Ramos (cell line): ENCODE results near the gene GNB1L.

Source experiments
- in situ Hi-C: fragments of 300-500 bp; cut with MboI; formaldehyde crosslinking; loops from one replicate; pipeline ENCODE4 v1.14.3; 2022; ENCODE audit warnings: low sequenced_read_pairs; ENCODE audit not compliant: unreplicated experiment

Gene GNB1L

GRCh38 chr22:19831016-19831415 lies 23.7 kb downstream of the GNB1L start:
- in situ Hi-C loops, result no loop called here

GRCh38 chr22:19828035-19828401 lies 26.7 kb downstream of the GNB1L start:
- in situ Hi-C loops, result no loop called here

GRCh38 chr22:19827341-19828034 lies 27.2 kb downstream of the GNB1L start:
- in situ Hi-C loops, result no loop called here

DNA sequence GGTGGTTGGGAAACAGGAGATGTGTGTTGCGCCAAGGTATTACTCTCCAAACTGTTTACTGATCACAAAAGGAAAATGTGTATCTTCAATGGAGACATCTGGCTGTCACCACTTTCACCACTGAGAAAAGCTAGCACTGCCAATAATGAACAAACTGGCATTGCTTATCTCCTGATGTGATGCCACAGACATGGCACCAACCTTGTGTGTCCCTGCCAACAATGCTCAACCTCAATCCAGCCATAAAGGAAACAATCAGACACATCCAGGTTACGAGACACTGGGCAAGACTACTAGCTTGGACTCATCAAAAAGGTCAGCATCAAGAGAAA lies 28.1 kb downstream of the GNB1L start:
- in situ Hi-C loops, result no loop called here

DNA sequence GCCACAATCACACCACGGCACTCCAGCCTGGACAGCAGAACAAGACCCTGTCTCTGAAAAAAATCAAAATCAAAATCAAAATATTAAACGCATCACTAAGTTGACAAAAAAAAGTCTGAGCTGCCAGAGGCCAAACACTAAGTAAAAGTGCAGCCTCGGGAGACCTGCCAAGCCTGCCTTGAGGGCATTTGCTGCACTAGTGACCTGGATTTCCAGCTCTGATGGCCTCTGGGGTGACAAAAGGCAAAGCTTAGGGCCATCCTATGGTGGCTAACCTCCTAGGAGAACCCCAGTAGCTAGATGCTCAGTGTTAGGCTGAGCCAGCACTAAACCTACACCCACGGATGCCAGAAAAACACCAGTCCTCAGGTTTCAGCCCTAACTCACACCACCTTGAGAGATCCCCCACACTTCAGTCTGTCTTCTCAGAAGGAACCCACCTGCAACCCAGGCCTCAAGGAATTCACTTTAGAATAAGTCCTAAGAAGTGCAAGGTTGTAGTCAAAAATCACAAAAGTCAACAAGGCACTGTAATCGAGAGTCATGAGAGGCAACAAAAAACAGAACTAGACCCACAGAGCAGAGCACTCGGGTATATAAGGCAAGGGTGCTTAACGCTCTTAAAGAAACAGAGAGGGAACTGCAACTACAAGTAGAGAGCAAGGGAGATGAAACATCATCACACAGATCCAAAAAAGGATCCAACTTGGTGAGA lies 28.6 kb downstream of the GNB1L start:
- in situ Hi-C loops, result no loop called here

- in situ Hi-C loops, result no loop called here
These were observed 29.7 kb downstream of the GNB1L start for GRCh38 chr22:19824926-19825339.

- in situ Hi-C loops, result no loop called here
These were observed 30.3 kb downstream of the GNB1L start for GRCh38 chr22:19824212-19824925.

- in situ Hi-C loops, result no loop called here
These were observed 30.8 kb downstream of the GNB1L start for GRCh38 chr22:19823902-19824211.

GRCh38 chr22:19823191-19823901 lies 31.3 kb downstream of the GNB1L start:
- in situ Hi-C loops, result no loop called here

DNA sequence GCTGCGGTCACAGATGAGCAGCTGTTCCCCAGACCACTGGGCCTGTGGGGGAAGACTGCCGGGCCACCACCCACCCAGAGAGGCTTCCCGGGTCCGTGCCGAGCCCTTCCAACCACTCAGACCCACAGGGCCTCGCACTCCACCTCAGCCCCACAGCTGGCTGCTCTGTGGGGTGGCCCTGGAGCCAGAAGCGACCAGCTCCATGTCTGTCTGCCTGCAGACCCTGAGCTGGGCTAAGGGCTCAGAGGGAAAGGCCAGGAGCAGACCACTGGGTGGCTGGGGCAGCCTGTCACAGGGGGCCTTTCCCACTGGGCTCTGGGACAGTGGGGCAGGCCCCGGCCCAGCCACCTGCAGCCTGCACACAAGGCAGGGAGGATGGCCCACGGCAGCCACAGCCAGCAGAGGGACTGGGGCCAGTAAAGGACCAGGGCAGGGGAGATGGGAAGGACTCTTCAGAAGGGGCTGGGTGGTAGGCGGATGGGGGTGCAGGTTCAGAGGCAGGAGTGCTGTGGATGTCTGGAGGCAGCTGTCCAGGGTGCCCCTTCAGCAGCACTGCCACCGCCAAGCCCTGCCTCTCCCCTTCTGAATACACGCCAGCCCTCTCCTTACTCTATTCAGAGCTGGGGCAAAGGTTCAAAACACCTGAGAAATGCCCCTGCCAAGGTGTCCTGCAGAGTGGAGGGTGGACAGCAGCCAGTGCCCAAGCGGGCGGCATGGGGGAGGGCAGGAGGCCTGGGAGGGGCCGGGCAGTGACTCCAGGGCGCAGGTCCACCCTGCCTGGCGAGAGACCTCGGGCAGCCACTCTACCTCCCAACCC lies 32.2 kb downstream of the GNB1L start:
- in situ Hi-C loops, result no loop called here

GRCh38 chr22:19821523-19822300 lies 33.0 kb downstream of the GNB1L start:
- in situ Hi-C loops, result no loop called here

DNA sequence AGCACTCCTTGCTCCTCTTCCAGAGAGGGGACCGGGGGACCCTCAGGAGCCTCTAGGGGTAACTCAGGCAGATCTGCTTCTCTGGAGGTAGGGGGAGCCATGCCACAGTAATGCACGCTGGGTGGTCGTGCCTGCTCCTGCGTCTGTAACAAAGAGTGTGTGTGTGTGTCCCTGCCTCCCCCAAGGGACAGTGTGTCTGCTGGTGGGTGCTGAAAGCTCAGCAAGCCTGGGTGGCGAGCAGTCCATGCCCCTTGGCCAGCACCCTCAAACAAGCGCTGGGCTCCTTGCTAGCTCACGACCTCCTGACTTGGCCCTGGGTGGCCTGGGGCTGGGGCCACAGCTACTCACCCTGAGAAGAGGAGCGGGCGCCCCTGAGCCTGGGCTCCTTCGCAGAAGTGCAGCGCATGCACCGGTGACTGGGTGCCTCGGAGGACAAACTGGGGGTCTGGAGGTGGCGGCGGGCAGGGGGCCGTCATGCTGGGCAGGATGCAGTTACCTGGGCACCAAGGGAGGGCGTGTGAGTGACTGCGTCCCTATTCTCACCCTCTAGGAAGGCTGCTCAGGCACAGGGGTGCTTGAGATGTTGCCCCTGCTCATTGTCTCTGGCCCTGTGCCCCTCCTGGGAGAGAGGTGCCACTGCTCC lies 33.7 kb downstream of the GNB1L start:
- in situ Hi-C loops, result no loop called here

GRCh38 chr22:19819911-19820879 lies 34.5 kb downstream of the GNB1L start:
- in situ Hi-C loops, result no loop called here

GRCh38 chr22:19819208-19819910 lies 35.3 kb downstream of the GNB1L start:
- in situ Hi-C loops, result no loop called here

GRCh38 chr22:19818324-19819207 lies 36.1 kb downstream of the GNB1L start:
- in situ Hi-C loops, result no loop called here

DNA sequence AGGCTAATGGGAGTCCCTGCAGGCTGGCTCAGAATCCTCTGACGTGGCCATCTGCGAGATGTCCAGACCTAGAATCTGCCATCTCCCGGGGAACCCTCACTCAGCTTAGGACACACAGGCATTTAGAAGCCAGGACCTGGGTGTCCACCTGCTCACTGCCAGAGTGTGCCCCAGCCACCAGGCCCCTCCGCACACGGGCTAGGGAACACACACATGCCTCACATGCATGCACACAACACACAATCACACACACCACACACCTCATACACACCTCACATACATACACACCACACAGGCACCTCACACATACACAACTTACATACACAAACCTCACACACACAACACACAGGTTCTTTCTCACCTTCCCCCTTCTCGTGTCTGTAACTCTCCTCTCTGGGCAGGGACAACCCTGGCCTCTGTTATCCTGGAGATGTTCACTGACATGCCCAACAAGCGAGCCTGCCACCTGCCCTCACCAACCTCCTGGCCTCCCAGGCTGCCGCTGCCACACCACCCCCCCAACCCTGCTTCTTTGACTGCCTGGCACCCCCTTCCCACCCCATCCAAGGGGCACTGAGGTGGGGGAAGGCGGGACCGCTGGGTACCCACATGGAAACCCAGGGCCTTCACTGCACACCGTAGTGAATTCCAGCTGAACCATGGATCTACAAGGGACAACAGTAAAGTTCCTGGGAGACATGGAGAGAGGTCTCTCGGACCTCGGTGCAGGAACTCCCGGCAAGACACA lies 38.1 kb downstream of the GNB1L start:
- in situ Hi-C loops, result no loop called here
